ENCODE data around the gene LRSAM1. TPM values are rescaled to one million over a fixed set of nuclear protein-coding genes. Genes with fewer than 3 reads are reported as not detected.

Gene LRSAM1
- total and polyA plus RNA-seq, 2 of the 8 experiments (the other 6 are each of a cell fraction or from before 2014, with no cell fraction given) = 9.7 to 18.3 TPM

DNA sequence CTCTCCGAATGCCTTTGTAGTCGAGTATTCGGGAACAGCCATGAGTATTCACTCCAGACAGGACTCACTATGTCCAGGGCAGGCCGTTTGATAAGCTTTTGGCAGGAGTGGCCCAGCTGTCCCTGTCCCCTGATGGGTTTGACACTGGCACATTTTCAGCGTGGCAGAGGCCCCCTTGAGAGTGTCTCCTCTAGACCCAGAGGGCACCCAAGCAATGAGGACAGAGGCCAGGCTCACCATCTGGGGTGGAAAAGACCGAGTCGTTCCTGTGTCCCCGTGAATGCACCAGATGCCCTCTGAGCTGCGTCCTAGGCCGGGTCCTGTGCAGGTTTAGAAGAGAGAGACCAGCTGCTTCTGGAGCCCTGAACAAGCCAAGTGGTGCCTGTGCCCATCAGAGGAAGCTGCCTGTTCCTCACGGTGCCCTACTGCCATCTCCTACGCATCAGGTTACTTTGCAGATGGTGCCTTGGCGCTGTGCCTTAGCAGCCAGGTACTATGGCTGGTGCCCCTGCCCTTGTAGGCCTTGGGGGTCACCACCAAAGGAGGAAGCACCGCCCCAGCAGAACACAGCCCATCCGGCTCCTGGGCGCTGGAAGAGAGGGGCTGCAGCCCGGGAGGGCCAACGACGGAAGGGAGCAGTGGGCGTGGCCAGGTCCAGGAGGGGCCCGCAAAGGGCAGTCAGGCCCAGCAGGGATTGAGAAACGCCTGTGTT is 42.4 kb downstream of the LRSAM1 start:
- POLR2A ChIA-PET (ENCODE audit: partially characterized antibody) = interaction anchor here (1.2 kb wide), 1 partner anchor 42 kb away, joined by 7 read pairs; the partner anchor contains the start of genes LRSAM1 and RPL12

More for the DNA sequence above, 42.4 kb downstream of the LRSAM1 start:
- peaks cover 0 to 1% of the 10 kb centered on the region in 2 experiments for H4K20me1 ChIP-seq (replicated peaks in 1 of 2; ENCODE audit: control insufficient read depth in 1 of 2, insufficient read depth in 2 of 2, low read length in 2 of 2)
- H3K4me1 ChIP-seq (replicated peaks in 1 of 4; ENCODE audit: control insufficient read depth in 3 of 4, insufficient read depth in 4 of 4, low read length in 3 of 4) = peaks cover 0 to 7% (median 2%) of the 10 kb centered on the region in 4 experiments; a peak in 5 of 7 replicates
- H3K4me3 ChIP-seq (ENCODE audit: extremely low read depth in 1 of 4, insufficient read depth in 2 of 4, low read depth in 3 of 4, low read length in 4 of 4) = no peak overlapping the region
- no peaks in the 10 kb centered on the region for H3K79me1 ChIP-seq (ENCODE audit: low read depth, low read length)
- H2BK15ac ChIP-seq (ENCODE audit: low read length) = no peak overlapping the region
- TF ChIP-seq SP2 (IDR thresholded peaks at IDR 0.05; ENCODE audit: low read length) = no peak
- TF ChIP-seq, protein P1, sequence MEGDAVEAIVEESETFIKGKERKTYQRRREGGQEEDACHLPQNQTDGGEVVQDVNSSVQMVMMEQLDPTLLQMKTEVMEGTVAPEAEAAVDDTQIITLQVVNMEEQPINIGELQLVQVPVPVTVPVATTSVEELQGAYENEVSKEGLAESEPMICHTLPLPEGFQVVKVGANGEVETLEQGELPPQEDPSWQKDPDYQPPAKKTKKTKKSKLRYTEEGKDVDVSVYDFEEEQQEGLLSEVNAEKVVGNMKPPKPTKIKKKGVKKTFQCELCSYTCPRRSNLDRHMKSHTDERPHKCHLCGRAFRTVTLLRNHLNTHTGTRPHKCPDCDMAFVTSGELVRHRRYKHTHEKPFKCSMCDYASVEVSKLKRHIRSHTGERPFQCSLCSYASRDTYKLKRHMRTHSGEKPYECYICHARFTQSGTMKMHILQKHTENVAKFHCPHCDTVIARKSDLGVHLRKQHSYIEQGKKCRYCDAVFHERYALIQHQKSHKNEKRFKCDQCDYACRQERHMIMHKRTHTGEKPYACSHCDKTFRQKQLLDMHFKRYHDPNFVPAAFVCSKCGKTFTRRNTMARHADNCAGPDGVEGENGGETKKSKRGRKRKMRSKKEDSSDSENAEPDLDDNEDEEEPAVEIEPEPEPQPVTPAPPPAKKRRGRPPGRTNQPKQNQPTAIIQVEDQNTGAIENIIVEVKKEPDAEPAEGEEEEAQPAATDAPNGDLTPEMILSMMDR (IDR thresholded peaks at IDR 0.05; ENCODE audit: control extremely low read depth in 1 of 3, insufficient read depth in 1 of 3, low read depth in 1 of 3, low read length in 3 of 3) = no peak
- no peak for TF ChIP-seq TAF1 (IDR thresholded peaks at IDR 0.05; ENCODE audit: low read depth, low read length)
- TF ChIP-seq RXRA (IDR thresholded peaks at IDR 0.05; ENCODE audit: insufficient read depth, low read depth, low read length) = no peak
- no peak for TF ChIP-seq FOSL1 (IDR thresholded peaks at IDR 0.05; ENCODE audit: insufficient read depth, low read depth, low read length)
- TF ChIP-seq ZNF274 (IDR thresholded peaks at IDR 0.05; ENCODE audit: borderline replicate concordance, extremely low read depth, low read length) = no peak
- no peak for TF ChIP-seq SP1 (IDR thresholded peaks at IDR 0.05; ENCODE audit: low read depth, low read length)
- TF ChIP-seq, protein P2, sequence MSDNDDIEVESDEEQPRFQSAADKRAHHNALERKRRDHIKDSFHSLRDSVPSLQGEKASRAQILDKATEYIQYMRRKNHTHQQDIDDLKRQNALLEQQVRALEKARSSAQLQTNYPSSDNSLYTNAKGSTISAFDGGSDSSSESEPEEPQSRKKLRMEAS (IDR thresholded peaks at IDR 0.05) = no peak
- TF ChIP-seq TBP (IDR thresholded peaks at IDR 0.05; ENCODE audit: low read depth, low read length) = no peak
- TF ChIP-seq GTF2F1 (IDR thresholded peaks at IDR 0.05; ENCODE audit: borderline replicate concordance, low read depth, low read length) = no peak
- no peak overlapping the region for H2BK120ac ChIP-seq (replicated peaks; ENCODE audit: low read depth, low read length)
- no peak overlapping the region for H3K23ac ChIP-seq (ENCODE audit: insufficient read length)
- no peak overlapping the region for H2BK20ac ChIP-seq (ENCODE audit: low read length)
- H3K9ac ChIP-seq (replicated peaks in 1 of 4; ENCODE audit: extremely low read depth in 1 of 4, low read depth in 3 of 4, low read length in 3 of 4) = no peak overlapping the region
- CTCF ChIA-PET (ENCODE audit: partially characterized antibody) = interaction anchor here (0.9 to 6.9 kb wide), 6 partner anchors 9 to 96 kb away, joined by 3 to 78 read pairs (median 4); no protein-coding TSS in a partner anchor
- H2AFZ ChIP-seq (ENCODE audit: low read length) = no peak overlapping the region
- no peak overlapping the region for H3K18ac ChIP-seq (ENCODE audit: extremely low read depth, low read length)
- peaks cover 3 to 7% (median 5%) of the 10 kb centered on the region in 4 experiments; a peak in 4 of 8 replicates for H3K36me3 ChIP-seq (ENCODE audit: control insufficient read depth in 2 of 4, insufficient read depth in 4 of 4, low read length in 3 of 4)
- no peak overlapping the region for H2BK12ac ChIP-seq (ENCODE audit: low read depth, low read length)
- no peak overlapping the region for H4K5ac ChIP-seq (ENCODE audit: insufficient read length, low read depth, low read length)
- no peak overlapping the region for H4K91ac ChIP-seq (replicated peaks; ENCODE audit: insufficient read length, low read length)
- no peaks in the 10 kb centered on the region for H3K9me3 ChIP-seq (ENCODE audit: insufficient read depth in 2 of 2, low read depth in 1 of 2, low read length in 1 of 2)
- no peak overlapping the region for H3K14ac ChIP-seq (ENCODE audit: insufficient read length)
- no peak overlapping the region for H4K8ac ChIP-seq (ENCODE audit: extremely low read depth, insufficient read depth, low read length)
- H3K27ac ChIP-seq (ENCODE audit: low read depth, low read length) = no peak overlapping the region
- no peak overlapping the region for H2AK5ac ChIP-seq (ENCODE audit: low read depth, low read length)
- WGBS, 2 experiments (ENCODE audit: extremely low coverage in 1 of 2, insufficient coverage in 1 of 2, insufficient read length in 1 of 2, insufficient replicate concordance in 2 of 2, low coverage in 1 of 2, low lambda C conversion rate in 2 of 2, missing lambda C conversion rate in 1 of 2) = 89% methylated on average over 22 of the region's 22 CpGs; no CpG with 5 or more reads in 1 of the 2 experiments
- no peak overlapping the region for H3K4me2 ChIP-seq (ENCODE audit: insufficient read depth in 1 of 2, low read depth in 2 of 2, low read length in 2 of 2)
- H3K79me2 ChIP-seq (ENCODE audit: control insufficient read depth in 1 of 2, insufficient read depth in 2 of 2, low read length in 2 of 2) = no peaks in the 10 kb centered on the region
- DNase-seq (ENCODE audit: low read depth in 1 of 2, low spot score in 2 of 2) = no peak
- no peaks in the 10 kb centered on the region for H3K23me2 ChIP-seq (ENCODE audit: low read depth, low read length)
- H3K27me3 ChIP-seq (replicated peaks in 1 of 4; ENCODE audit: control insufficient read depth in 3 of 4, extremely low read depth in 1 of 4, insufficient read depth in 3 of 4, low read length in 3 of 4) = no peaks in the 10 kb centered on the region
- no peak overlapping the region for H2BK5ac ChIP-seq (ENCODE audit: low read depth, low read length)
- H3K4ac ChIP-seq (replicated peaks; ENCODE audit: insufficient read length, low read depth, low read length) = no peak overlapping the region
- FAIRE-seq = no peak
- no peak overlapping the region for H3K56ac ChIP-seq (replicated peaks; ENCODE audit: insufficient read length, low read depth, low read length)

All from H1 (cell line).